ENCODE data around the gene COL23A1.

DNA sequence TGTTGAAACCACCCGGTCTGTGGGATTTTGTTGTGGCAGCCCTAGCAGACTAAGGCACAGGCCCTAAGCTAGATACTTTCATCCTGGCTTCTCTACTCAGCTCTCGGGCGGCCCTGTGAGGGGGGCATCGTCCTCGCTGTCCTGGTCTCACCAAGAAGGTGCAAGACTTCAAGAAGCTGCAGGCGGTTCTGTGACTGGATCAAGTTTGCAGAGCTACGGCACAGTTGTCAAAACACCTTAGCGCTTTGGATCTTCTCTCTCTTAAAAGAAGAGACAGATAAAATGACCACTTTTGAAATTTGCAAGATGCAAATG is 238.2 kb downstream of the COL23A1 start:
- TF ChIP-seq EZH2 (optimal IDR thresholded peaks at IDR 0.05; ENCODE audit: low read depth, low read length) (no peak), CTCF (IDR thresholded peaks at IDR 0.05; ENCODE audit: low read length) (no peak), EZH2phosphoT487 (IDR thresholded peaks at IDR 0.05; ENCODE audit: low read length) (no peak)

Measured in MM.1S (cell line).